ENCODE results near the gene RNF212B. TPM values are rescaled to one million over a fixed set of nuclear protein-coding genes. Genes with fewer than 3 reads are reported as not detected.

The RNF212B gene
- total RNA-seq, 4 donors from 2014 or later, result not detected

- H3K27ac ChIP-seq, result no peak overlapping the region
- no peaks in the 10 kb centered on the region for H3K27me3 ChIP-seq
- TF ChIP-seq POLR2A (IDR thresholded peaks at IDR 0.05) (no peak), CTCF (IDR thresholded peaks at IDR 0.05) (no peak)
- no peaks in the 10 kb centered on the region for H3K4me1 ChIP-seq
- intact Hi-C loops (cut with DNase I; ENCODE audit: low total_unique reads), result no loop called here
- no peak for DNase-seq
- H3K9me3 ChIP-seq, result no peaks in the 10 kb centered on the region
- no peaks in the 10 kb centered on the region for H3K36me3 ChIP-seq
- H3K4me3 ChIP-seq, result no peak overlapping the region
Measured at GRCh38 chr14:23281247-23281646, 43.5 kb downstream of the RNF212B start.

DNA sequence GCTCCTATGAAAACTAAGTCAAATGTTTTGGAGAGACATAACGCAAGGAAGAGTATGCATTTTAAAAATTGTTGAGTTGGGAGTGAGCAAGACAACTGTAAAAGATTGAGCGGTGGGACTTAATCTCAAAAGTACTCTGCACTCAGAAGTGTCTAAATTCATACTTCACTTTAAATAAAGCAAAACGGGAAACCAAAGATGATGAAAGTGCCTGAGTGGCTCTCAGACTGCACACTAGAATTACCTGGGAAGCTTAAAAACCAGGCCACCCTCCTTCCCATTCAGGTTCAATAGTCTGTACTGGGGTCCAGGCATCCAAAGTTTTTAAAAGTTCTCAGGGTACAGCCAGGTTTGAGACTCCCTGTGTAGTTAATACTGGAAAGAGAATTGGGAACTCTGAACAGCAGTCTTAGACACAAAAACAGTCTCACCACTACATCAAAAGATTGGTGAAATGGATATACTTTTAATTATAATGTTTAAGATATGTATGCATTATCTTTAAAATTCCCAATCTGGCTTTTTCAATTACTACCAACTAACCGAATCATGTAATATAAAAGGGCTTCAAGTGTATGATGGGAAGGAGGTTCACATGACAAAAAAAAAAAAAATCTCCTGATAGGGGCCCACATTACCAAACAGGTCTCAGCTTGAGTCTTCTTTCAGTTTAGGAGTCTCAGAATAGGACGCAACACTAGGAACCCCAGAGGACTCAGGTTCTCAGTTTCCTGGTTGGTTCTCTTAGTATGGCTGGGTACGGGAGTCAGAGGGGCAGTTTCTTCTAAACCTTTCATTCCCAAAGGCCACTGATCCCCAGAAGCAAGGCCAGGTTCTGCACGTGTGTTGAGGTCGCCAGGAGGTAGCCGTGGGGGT is 47.2 kb downstream of the RNF212B start:
- Histone ChIP-seq H3K27ac (peak overlapping the region; percentile 97 to 98), H3K27me3 (no peaks in the 10 kb centered on the region), H3K4me1 (peaks cover 0 to 4% of the 10 kb centered on the region in 2 donors), H3K4me3 (peak overlapping the region; percentile 92 to 97), H3K9me3 (no peaks in the 10 kb centered on the region), H3K36me3 (no peaks in the 10 kb centered on the region)
- DNase-seq, result peak in 1 of 2 donors; percentile 27
- intact Hi-C loops (cut with DNase I; ENCODE audit: low total_unique reads), result no loop called here
- TF ChIP-seq CTCF (IDR thresholded peaks at IDR 0.05) (no peak), POLR2A (IDR thresholded peaks at IDR 0.05) (no peak)

DNA sequence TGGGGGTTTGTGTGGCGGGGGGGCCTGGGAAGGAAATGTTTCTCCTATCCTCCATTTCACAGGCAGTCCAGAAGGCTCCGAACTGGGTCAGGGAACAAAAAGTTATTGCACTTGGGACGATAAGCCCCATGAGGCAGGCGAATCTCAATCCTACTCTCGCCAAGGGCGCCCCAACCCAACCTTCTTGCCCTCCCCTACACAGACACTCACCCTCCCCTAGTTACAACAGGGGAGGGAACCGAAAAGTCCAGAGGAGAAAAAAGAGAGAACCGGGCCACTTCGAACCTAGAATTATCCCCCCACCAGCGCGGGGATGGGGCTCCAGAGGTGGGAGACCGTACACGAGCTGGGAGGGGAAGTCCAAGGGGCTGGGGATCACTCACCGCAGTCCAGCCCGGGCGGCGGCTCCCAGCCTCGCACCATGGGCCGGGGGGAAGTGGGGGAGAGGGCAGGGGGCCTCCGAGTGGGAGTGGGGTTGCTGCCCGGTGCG is 47.8 kb downstream of the RNF212B start:
- Histone ChIP-seq H3K9me3 (no peaks in the 10 kb centered on the region), H3K4me3 (peak overlapping the region; percentile 92 to 97), H3K4me1 (peaks cover 0 to 4% of the 10 kb centered on the region in 2 donors), H3K36me3 (no peaks in the 10 kb centered on the region), H3K27me3 (no peaks in the 10 kb centered on the region), H3K27ac (peak overlapping the region; percentile 97 to 98)
- DNase-seq, result peak in 1 of 2 donors; percentile 20
- no peak for TF ChIP-seq POLR2A (IDR thresholded peaks at IDR 0.05)
- TF ChIP-seq CTCF (IDR thresholded peaks at IDR 0.05), result no peak
- intact Hi-C loops (cut with DNase I; ENCODE audit: low total_unique reads), result no loop called here

DNA sequence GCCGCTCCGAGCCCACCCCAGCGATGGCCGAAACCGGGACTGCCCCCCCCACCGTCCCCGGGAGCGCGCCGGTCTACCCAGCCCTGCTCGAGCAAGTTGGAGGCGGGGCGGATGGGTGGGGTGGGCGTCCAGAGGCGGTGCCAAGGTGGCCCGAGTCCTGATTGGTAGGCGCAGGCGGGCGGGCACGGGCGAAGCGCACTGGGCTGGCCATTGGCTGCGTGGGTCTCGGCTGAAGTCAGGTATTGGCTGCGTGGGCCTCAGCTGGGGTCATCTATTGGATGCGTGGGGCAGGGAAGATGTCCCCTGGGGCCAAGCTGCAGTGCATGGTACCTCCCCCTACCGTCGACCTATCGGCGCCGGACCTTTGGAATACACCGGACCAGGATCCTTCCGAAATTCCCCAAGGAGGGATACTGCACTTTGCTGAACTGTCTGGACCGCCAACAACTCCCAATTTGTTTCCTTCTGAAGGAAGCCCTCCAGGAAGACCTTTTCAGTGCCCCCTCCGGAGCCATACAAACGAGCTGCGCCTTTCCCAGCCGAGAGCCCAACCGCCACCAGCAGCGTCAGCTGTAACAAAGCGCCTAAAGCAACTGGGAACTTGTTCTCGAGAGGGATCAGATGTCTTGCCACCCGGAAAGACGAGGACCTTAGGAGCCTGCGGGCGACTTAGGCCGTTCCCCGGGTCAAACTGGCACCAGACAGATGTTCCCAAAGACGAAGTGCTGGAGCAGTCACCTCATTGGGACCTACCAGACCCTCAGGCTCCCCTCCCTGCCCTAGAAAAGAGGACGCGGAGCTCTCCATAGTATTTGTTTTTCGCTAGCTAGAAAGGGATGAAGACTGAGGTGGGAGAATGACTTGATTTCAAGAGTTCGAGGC is 48.5 kb downstream of the RNF212B start, which contains the start of gene HOMEZ:
Gene HOMEZ (minus strand): TSS at position 113 of the 882 bp plus-strand sequence. CDS start 180 bp downstream, outside the sequence.
- intact Hi-C loops (cut with DNase I; ENCODE audit: low total_unique reads), result no loop called here
- Histone ChIP-seq H3K36me3 (no peaks in the 10 kb centered on the region), H3K9me3 (no peaks in the 10 kb centered on the region), H3K27ac (peak within 1 kb of the TSS; percentile 97 to 98), H3K4me3 (peak within 1 kb of the TSS; percentile 92 to 97), H3K4me1 (peaks cover 0 to 4% of the 10 kb centered on the region in 2 donors), H3K27me3 (no peaks in the 10 kb centered on the region)
- peak; percentile 99 to 100 for DNase-seq
- peak in 3 of 4 experiments; percentile 11 to 30 (median 16) for TF ChIP-seq CTCF (IDR thresholded peaks at IDR 0.05)
- peak; percentile 74 to 83 for TF ChIP-seq POLR2A (IDR thresholded peaks at IDR 0.05)
